GM13977 (cell line): ENCODE measurements around the gene ANKDD1A.

Experiments
- DNase-seq: peaks from one replicate; pipeline ENCODE4 v3.0.0; 2012; ENCODE audit warnings: low spot score
- CTCF ChIP-seq: IDR thresholded peaks from 2 replicates; pipeline ENCODE4 v1.5.1; 2012; ENCODE audit warnings: mild to moderate bottlenecking, control low read depth; ENCODE audit not compliant: insufficient read depth; ENCODE audit errors: extremely low read depth, missing control alignments
- in situ Hi-C: fragments of 300-500 bp; cut with MboI; formaldehyde crosslinking; loops from one replicate; pipeline ENCODE4 v1.12.0; 2022; ENCODE audit warnings: low sequenced_read_pairs, low pct_unique_long_range_greater_than_20kb, mixed read lengths, inconsistent platforms; ENCODE audit not compliant: unreplicated experiment

Gene ANKDD1A

DNA sequence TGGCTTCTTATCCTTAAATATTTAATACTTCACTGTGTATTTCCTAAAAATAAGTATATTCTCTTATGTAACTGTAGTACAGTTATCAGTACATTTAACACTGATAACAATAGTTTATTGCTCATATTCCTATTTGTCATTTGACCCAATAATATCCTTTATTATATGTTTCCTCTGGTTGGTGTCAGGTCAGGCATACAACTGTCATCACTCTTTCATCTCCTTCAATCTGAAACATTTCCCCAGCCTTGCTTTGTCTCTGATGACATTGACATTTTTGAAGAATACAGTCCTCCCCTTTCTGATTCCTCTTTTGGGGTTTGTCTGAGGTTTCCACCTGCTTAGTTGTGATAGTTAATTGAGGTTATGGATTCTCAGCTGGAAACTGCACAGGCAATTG is 42.2 kb upstream of the ANKDD1A start:
- in situ Hi-C loops, result no loop called here
- no peak for TF ChIP-seq CTCF
- DNase-seq, result no peak

DNA sequence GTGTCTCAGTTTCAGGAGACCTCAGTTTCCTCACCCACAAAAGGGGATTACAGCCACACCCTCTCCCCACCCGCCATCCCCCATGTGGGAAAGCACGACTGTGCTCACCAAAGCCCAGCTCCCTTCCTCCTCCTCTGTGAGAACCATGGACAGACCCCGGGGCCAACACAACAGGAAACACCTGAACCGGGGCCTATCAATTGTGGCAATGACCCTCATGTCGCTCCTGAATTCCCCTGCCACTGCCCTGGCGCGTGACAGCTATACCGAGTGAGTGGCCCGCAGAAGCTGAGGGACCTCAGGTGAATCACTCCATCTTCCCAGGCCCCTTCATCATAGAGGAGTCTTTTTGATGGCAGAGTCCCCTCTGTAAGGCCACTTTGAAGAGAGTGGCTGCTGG is 41.3 kb upstream of the ANKDD1A start:
- DNase-seq, result no peak
- no peak for TF ChIP-seq CTCF
- in situ Hi-C loops, result no loop called here

- in situ Hi-C loops, result no loop called here
Measured at GRCh38 chr15:64875641-64876223, 36.0 kb upstream of the ANKDD1A start.

GRCh38 chr15:64877435-64877834 is 34.3 kb upstream of the ANKDD1A start:
- DNase-seq, result no peak
- in situ Hi-C loops, result no loop called here
- no peak for TF ChIP-seq CTCF

More at GRCh38 chr15:64875641-64876223, 36.0 kb upstream of the ANKDD1A start:
- TF ChIP-seq CTCF, result no peak
- DNase-seq, result no peak

- no peak for TF ChIP-seq CTCF
- in situ Hi-C loops, result no loop called here
- no peak for DNase-seq
Measured at GRCh38 chr15:64878705-64879104, 33.0 kb upstream of the ANKDD1A start.

DNA sequence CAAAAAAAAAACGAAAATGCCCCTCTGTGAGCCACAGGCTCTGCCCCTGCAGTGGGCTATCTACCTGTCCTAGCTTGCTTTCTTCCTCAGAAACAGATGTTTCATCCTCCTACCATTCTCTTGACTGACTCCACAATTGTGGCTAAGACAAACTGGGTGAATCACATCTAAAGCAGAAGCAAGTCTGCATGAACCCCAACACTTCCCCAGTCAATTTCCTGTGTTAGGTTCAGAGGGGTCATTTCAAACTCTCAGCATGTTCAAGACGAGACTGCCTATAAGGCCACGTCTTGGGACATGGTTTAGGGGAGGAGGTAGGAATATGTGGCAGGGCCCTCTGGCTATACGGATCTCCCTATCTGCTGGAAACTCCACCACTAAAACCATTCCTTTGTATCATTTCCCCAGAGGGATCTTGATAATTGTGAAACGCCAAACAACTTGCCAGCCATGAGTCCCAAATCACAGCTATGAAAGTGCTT is 28.6 kb upstream of the ANKDD1A start:
- TF ChIP-seq CTCF, result no peak
- in situ Hi-C loops, result no loop called here
- DNase-seq, result peak; percentile 75
